ENCODE results near the gene PBRM1.
A peak's percentile ranks its signal among the peaks of the same experiment; 100 is the strongest.

Gene PBRM1

GRCh38 chr3:52655895-52656294, 29.8 kb downstream of the PBRM1 start:
- DNase-seq = no peak

- no peak for DNase-seq
Observed at GRCh38 chr3:52651592-52651991, 34.1 kb downstream of the PBRM1 start.

DNA sequence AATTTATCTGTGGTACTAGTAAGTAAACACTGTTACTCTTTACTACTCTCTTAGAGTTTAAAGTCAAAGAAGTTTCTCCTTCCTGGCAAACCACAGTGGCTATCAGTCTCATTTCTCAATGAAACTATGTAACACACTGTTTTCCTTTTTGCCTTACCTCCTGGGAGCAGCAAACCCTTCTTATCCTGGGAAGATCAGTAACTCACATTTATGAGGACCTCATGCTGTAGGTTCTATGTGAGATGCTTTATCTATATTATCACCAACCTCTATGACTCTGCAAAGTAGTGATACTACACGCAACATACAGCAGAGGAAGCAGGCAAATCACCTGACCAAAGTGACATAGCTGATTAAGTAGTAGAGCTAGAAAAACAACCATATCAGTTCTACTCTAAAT, 35.3 kb downstream of the PBRM1 start:
- no peak for DNase-seq

DNA sequence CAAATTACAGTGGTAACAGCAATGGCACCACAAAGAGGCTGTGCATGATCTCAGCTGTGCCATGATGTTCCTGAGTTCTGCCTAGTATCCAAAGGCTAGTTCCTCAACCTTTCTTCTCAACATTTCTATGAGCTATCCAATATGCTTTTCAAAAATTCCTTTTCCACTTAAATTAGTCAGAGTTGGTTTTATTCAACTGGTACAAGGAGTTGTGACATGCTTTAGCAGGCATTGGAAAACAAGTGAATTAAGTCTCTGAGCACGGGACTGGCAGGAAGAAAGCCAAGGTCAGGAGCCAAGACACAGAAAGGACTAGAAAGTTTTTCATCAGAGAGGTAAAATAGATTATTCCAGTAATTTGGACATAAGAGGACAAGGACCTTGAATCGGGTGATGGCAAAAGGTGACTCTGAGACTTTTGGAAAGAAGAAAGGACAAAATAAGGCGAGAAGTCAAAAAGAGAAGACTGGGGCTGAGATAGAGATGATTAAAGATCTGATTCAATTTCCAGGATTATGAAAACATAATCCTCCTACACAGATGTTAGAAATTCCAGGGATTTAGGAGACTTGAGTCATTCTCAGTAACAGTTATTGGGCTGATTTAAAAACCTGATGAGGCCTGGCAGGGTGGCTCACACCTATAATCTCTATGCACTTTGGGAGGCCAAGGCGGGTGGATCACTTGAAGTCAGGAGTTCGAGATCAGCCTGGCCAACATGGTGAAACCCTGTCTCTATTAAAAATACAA, 36.1 kb downstream of the PBRM1 start:
- DNase-seq = no peak

DNA sequence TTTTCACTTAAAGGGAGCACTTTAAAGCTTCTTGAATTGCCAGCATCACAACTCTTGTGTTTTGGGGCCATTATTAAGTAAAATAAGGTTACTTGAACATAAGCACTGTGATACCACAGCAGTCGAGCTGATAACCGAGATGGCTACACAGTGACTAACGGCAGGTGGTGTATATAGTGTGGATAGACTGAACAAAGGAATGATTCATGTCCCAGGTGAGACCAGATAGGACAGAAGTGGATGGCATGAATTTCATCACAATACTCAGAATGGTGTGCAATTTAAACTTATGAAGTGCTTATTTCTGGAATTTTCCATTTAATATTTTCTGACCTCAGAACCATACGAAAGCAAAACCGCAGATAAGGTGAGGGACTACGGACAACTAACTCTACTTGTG, 40.2 kb downstream of the PBRM1 start:
- no peak for DNase-seq

DNA sequence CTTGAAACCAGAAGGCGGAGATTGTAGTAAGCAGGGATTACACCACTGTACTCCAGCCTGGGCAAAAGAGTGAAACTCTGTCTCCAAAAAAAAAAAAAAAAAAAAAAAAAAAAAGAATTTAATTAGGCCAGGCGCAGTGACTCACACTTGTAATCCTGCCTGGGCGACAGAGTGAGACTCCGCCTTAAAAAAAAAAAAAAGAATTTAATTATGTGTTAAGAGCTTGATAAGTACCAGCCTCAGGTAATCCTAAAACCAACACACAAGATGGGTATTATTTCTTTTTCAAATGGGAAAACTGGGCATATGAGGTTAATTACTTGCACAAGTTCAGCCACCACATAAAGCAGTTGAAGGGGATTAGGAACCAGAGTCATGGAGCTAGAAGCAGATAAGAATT, 49.0 kb downstream of the PBRM1 start:
- no peak for DNase-seq

DNA sequence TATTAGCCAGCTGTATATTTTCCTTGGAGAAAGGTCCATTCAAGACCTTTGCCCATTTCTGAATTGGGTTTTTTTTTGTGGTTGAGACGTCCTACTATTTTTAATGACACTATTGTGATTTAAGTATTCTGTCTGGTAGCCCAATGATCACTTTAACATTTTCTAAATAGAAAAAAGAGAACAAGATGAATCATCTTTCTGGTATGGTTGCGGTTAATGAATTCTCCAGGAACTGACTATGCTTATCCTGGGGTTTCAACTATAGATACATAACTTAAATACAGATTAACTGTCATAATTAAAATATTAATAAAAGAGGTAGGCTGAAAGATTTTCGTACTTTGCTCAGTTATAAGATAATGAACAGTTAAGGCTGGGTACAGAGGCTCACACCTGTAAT, 51.9 kb downstream of the PBRM1 start:
- no peak for DNase-seq

- no peak for DNase-seq
Observed at GRCh38 chr3:52625041-52625440, 60.7 kb downstream of the PBRM1 start.

DNA sequence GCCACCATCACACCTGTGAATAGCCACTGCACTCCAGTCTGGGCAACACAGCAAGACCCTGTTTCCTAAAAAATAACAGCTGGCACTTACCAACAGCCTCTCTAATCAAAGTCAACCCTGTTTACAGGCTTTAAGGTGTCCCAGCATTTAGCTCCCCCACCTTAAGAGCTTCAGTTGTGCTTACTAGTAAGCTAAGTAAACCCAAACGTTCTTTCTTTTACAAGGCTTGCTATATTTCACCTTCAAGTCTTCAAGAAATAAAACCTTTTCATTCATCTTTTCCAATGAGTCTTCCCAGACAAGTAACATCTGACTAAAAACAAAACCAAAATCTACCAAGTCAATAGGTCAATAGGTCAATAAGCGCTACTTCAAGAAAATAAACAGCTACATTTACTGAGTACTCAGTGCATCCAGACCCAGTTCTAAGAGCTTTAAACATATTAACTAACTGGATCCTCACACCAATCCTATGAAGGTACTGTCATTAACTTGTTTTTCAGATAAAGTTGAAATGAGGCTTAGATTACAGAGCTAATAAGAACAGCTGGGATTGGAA, 62.4 kb downstream of the PBRM1 start:
- no peak for DNase-seq

- DNase-seq = no peak
Observed at GRCh38 chr3:52620580-52620979, 65.1 kb downstream of the PBRM1 start.

DNA sequence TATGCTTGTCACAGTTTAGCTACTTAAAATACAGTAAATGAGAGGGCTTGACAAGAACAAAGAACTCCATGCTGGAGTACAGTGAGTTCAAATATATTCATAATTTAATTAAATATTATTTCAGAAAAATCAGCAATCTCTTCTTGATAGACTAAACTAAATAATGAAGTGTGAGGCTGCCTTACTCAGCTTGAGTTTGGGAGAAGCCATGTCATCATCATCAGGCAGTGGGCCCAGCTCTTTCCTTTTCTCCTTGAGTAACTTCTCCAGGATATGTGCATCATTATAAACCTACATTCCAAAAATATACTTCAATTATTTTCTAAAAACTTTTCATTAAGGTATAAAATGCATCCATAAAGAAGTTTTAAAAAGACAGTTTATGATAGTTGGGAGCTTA, 70.5 kb downstream of the PBRM1 start:
- DNase-seq = no peak

DNA sequence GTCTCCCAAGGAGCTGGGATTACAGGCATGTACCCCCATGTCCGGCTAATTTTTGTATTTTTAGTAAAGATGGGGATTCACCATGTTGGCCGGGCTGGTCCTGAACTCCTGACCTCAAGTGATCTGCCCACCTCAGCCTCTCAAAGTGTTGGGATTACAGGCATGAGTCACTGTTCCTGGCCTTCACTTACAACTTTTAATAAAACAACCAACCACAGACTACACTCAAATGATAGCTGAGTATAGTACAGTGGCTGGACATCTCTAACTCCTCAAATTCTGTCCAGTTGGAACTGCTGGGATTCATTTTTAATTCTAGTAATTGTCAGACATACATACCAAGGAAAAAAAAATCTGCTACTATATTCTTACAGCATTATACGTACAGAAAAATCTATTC, 71.0 kb downstream of the PBRM1 start:
- DNase-seq = no peak

DNA sequence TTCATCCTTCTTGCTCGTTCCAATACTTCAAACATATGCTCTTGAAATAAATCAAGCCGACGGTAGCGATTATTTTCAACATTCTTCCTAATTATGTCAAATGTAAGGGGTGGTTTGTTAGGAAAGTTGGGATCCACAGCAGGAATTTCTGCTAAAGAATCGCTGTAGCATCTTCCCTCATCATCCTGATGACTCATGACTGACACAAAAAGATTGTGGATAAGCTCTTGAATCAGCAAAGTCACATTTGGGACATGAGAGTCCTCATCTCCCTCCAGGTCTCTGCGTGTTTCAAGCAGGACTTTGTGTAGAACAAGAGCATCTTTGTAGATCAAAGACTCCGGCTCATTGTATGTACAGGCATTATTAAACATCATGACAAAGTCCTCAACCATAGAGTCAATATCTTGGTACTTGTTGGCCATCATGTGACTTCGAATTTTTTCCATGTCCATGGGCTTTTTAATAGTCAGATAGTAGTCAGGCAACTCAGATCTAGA, 76.3 kb downstream of the PBRM1 start:
- no peak for DNase-seq

GRCh38 chr3:52608337-52608736, 77.4 kb downstream of the PBRM1 start:
- DNase-seq = no peak

DNA sequence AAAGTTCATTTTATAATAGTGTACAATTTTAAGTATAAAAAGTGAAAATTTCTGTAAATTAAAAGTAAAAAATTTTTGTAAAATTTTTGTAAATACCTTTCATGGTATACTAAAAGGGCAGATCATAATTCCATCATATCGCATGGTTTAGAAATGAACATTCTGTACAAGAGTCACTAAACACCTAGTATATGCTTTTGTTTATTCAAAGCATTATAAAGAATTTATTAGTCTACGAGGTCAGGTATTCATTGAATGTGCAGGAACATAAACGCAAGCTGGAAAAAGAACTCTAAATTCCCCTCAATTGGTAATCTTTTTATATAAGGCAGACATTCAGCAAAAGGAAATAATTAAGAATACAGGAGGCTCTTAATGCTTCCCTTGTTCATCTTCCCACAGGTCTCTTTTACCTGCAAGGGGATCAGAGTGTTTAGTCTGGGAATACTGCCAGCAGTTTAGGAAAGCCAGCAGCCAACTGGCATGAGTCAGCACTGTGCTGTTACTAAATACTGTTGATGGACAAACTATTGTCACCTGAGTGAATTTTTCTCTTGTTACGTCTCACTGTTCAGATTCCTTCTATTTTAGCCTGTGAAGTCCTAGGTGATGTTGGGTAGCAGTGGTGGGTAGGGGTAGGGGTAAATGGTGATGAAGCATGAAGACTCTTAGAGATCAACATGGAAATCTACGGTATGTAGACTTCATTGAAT, 79.2 kb downstream of the PBRM1 start:
- DNase-seq = peak; percentile 76

DNA sequence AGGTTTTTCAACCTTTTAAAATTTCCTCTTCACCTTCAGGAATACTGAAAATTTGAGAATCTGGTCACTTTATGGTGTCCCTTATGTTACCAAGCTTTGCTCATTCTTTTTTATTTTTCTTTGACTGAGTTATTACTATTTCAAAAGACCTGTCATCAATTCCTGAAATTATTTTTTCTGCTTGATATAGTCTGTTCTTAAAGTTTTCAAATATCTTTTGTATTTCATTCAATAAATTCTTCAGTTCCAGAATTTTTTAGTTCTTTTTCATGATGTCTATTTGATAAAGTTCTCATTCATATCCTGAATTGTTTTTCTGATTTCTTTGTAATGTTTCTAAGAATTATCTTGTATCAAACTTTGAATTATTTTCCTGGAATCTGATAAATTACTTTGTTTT, 85.5 kb downstream of the PBRM1 start:
- DNase-seq = no peak

DNA sequence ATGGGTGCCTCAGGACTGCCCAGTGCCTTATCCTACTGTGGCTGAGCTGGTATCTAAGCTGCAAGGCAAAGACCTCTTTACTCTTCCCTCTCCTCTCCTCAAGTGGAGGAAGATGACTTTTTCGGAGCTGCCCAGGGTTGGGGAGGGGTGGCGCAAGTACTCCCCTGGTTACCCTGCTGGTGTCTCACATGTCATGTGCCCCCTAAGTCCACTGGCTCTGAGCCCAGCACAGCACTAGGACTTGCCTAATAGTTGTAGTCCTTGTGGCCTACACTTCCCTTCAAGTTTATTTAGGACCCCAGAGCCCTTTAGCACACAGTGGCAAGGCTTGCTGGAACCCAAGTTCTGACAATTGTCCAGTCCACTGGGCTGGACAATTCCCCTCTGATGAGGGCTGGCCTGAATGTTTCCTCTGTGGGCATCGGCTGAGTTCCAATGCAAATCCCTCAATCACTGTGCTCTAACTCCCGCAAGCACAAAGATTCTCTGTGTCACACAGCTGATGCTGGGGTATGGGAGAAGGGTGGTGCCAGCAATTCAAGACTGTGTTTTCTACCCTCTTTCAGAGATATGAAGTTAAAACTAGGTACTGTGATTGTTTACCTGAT, 89.0 kb downstream of the PBRM1 start:
- DNase-seq = no peak

GRCh38 chr3:52593103-52593502, 92.6 kb downstream of the PBRM1 start:
- no peak for DNase-seq

DNA sequence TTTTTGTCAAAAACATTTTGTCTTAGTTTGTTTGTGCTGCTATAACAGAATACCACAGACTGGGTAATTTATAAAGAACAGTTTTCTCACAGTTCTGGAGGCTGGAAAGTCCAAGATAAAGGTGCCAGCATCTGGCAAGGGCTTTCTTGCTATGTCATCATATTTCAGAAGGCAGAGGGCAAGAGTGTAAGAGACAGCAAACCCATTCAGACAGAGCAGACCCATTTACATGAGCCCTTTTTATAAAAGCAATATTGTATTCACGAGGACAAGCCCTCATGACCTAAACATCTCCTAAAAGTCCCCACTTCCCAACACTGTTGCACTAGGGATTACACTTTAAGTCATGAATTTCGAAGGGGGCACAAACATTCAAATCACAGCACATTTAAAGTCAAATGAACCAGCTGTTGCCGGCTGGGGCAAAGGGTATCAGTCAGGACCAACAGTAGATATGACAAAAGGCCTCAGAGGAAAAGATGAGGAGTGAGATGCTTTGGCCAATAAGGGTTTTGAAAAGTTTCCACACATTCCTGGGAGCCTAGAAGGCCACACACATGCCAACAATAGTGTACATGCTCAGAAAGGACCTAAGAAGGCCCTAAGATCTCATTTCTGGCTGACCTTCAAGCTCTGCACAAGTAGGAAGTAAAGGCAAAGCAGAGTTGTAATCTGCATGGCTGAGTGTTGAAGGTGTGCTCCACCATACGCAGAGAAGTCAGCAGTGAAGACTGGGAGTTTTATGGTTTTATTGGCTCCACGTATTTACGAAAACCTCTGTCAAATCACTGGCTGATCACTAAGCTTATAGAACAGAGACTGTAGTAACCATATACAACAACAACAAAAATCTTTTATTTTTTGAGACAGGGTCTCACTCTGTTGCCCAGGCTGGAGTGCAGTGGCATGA, 111.4 kb downstream of the PBRM1 start:
- DNase-seq = no peak

- DNase-seq = no peak
Observed at GRCh38 chr3:52572221-52572620, 113.5 kb downstream of the PBRM1 start.

DNA sequence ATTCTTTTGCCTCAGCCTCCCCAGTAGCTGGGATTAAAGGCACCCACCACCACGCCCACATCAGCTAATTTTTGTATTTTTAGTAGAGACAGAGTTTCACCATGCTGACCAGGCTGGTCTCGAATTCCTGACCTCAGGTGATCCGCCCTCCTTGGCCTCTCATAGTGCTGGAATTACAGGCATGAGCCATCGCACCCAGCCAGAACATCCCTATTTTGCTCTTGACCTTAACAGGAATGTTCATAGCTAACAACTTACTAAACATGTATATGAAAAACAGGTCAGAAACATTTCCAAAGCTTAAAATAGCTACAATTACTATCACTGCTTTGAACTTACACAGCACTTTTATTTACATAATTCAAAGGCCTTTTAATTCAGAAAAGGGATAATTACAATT, 115.6 kb downstream of the PBRM1 start:
- DNase-seq = no peak

GRCh38 chr3:52568069-52568468, 117.6 kb downstream of the PBRM1 start:
- no peak for DNase-seq

- no peak for DNase-seq
Observed at GRCh38 chr3:52563984-52564383, 121.7 kb downstream of the PBRM1 start.

Measured in NCI-H510A treated with DMSO at 0.1 percent for 48 hours (cell line).